ENCODE data around the gene LAMA3. TPM values are rescaled to one million over a fixed set of nuclear protein-coding genes. Genes with fewer than 3 reads are reported as not detected.

Gene LAMA3
- total RNA-seq, 1 experiment from 2014 or later, result 5.6 TPM

GRCh38 chr18:23784832-23785245 is 95.6 kb downstream of the LAMA3 start:
- no peak for ATAC-seq
- H4K20me1 ChIP-seq (ENCODE audit: insufficient read depth), result no peaks in the 10 kb centered on the region
- no peak overlapping the region for H3K4me3 ChIP-seq (replicated peaks in 1 of 2; ENCODE audit: low read depth in 1 of 2, low read length in 2 of 2)
- peaks cover 0 to 5% of the 10 kb centered on the region in 2 experiments; a peak in 2 of 4 replicates for H3K4me1 ChIP-seq (ENCODE audit: control insufficient read depth in 1 of 2, insufficient read depth in 2 of 2, low read length in 2 of 2)
- BruUV-seq (replicated peaks), result no TSS peak
- H3K9ac ChIP-seq (ENCODE audit: low read length), result no peak overlapping the region
- no peak for DNase-seq (ENCODE audit: low read depth, low spot score)
- no peaks in the 10 kb centered on the region for H3K36me3 ChIP-seq (ENCODE audit: control insufficient read depth in 1 of 2, insufficient read depth in 2 of 2, low read length in 2 of 2)
- CTCF ChIA-PET, result no interaction called here
- H3K27me3 ChIP-seq (ENCODE audit: insufficient read depth, low read length), result no peaks in the 10 kb centered on the region
- no peaks in the 10 kb centered on the region for H3K79me2 ChIP-seq (ENCODE audit: insufficient read depth, low read length)
- H3K9me2 ChIP-seq (ENCODE audit: insufficient read depth), result no peaks in the 10 kb centered on the region
- TF ChIP-seq SP1 (IDR thresholded peaks at IDR 0.05; ENCODE audit: low read depth), result no peak
- no peak for TF ChIP-seq EZH2phosphoT487 (IDR thresholded peaks at IDR 0.05; ENCODE audit: borderline replicate concordance)
- TF ChIP-seq EZH2 (IDR thresholded peaks at IDR 0.05), result no peak
- no peak for TF ChIP-seq ZBTB33 (IDR thresholded peaks at IDR 0.05; ENCODE audit: extremely low read depth, insufficient replicate concordance, low read length)
- TF ChIP-seq ZFX (IDR thresholded peaks at IDR 0.05), result no peak
- TF ChIP-seq FOSL1 (IDR thresholded peaks at IDR 0.05; ENCODE audit: low read depth), result no peak
- no peak for TF ChIP-seq ATF3 (IDR thresholded peaks at IDR 0.05)
- TF ChIP-seq RAD21 (IDR thresholded peaks at IDR 0.05; ENCODE audit: low read depth), result no peak
- TF ChIP-seq YY1 (IDR thresholded peaks at IDR 0.05; ENCODE audit: extremely low read depth, insufficient replicate concordance, low read depth, low read length), result no peak
- TF ChIP-seq ZNF274 (IDR thresholded peaks at IDR 0.05; ENCODE audit: low read depth, low read length), result no peak
- TF ChIP-seq EGR1 (IDR thresholded peaks at IDR 0.05; ENCODE audit: low read depth), result no peak
- no peak for TF ChIP-seq JUND (IDR thresholded peaks at IDR 0.05)
- no peak for TF ChIP-seq SIN3A (IDR thresholded peaks at IDR 0.05; ENCODE audit: low read depth)
- TF ChIP-seq CBX3 (IDR thresholded peaks at IDR 0.05; ENCODE audit: low read depth), result no peak
- no peak for TF ChIP-seq CTCF (IDR thresholded peaks at IDR 0.05 in 2 of 3, conservative IDR thresholded peaks at IDR 0.05 in 1 of 3; ENCODE audit: borderline replicate concordance in 1 of 3, insufficient read depth in 1 of 3, low read depth in 2 of 3, low read length in 2 of 3)
- no peak for TF ChIP-seq TCF7L2 (IDR thresholded peaks at IDR 0.05; ENCODE audit: borderline replicate concordance, extremely low read depth, insufficient read depth, insufficient read length)
- intact Hi-C loops (cut with micrococcal nuclease), result no loop called here
- 0 out of 4 replicates have a peak, but pooled peaks cover 0 to 3% of the 10 kb centered on the region in 2 experiments for H3K9me3 ChIP-seq (ENCODE audit: control insufficient read depth in 1 of 2, insufficient read depth in 1 of 2, low read depth in 1 of 2, low read length in 2 of 2)
- RAD21 ChIA-PET (ENCODE audit: low non-redundant PET in 1 of 2, low total read pairs in 2 of 2, uncharacterized antibody in 2 of 2, unreplicated experiment in 2 of 2), result no interaction called here
- H3K27ac ChIP-seq (ENCODE audit: low read depth, low read length), result no peak overlapping the region
- no peak overlapping the region for H2AFZ ChIP-seq (ENCODE audit: low read depth, low read length, poor library complexity, severe bottlenecking)
- H3K4me2 ChIP-seq (ENCODE audit: low read length), result no peak overlapping the region
- POLR2A ChIA-PET, result no interaction called here

All from HCT116 (cell line).